HG03378 (cell line): ENCODE results near the gene GTF3C4.
"Not testable (repeated sequence)": the region's sequence is repeated elsewhere in the genome, so short reads cannot be mapped to it uniquely, and the experiment has no call there.

Source experiments
- ATAC-seq: cut with Tn5 transposase; IDR thresholded peaks from one replicate; pipeline ENCODE4 v1.9.1; 2021; ENCODE audit warnings: mild to moderate bottlenecking, moderate library complexity; ENCODE audit not compliant: unreplicated experiment

Gene GTF3C4

GRCh38 chr9:132698989-132699388 lies 28.7 kb downstream of the GTF3C4 start:
- ATAC-seq = no peak

- ATAC-seq = no peak
Observed at GRCh38 chr9:132699956-132700355, 29.7 kb downstream of the GTF3C4 start.

- ATAC-seq = no peak
Observed at GRCh38 chr9:132702254-132702653, 32.0 kb downstream of the GTF3C4 start.

GRCh38 chr9:132703336-132703735 lies 33.1 kb downstream of the GTF3C4 start:
- no peak for ATAC-seq

- no peak for ATAC-seq
Observed at GRCh38 chr9:132708239-132708638, 38.0 kb downstream of the GTF3C4 start.

GRCh38 chr9:132708769-132709430 lies 38.6 kb downstream of the GTF3C4 start:
- ATAC-seq = no peak

- ATAC-seq = no peak
Observed at GRCh38 chr9:132710333-132710732, 40.1 kb downstream of the GTF3C4 start.

GRCh38 chr9:132711152-132711551 lies 40.9 kb downstream of the GTF3C4 start:
- not testable (repeated sequence) for ATAC-seq

- no peak for ATAC-seq
Observed at GRCh38 chr9:132711846-132712245, 41.6 kb downstream of the GTF3C4 start.

GRCh38 chr9:132712753-132713152 lies 42.5 kb downstream of the GTF3C4 start:
- no peak for ATAC-seq

- ATAC-seq = no peak
Observed at GRCh38 chr9:132716007-132716406, 45.7 kb downstream of the GTF3C4 start.

- ATAC-seq = no peak
Observed at GRCh38 chr9:132717326-132717945, 47.2 kb downstream of the GTF3C4 start.

GRCh38 chr9:132718381-132718928 lies 48.2 kb downstream of the GTF3C4 start:
- not testable (repeated sequence) for ATAC-seq

- no peak for ATAC-seq
Observed at GRCh38 chr9:132721661-132722060, 51.4 kb downstream of the GTF3C4 start.

GRCh38 chr9:132722564-132723065 lies 52.4 kb downstream of the GTF3C4 start:
- ATAC-seq = no peak

- ATAC-seq = no peak
Observed at GRCh38 chr9:132723809-132724208, 53.5 kb downstream of the GTF3C4 start.

GRCh38 chr9:132725306-132725705 lies 55.0 kb downstream of the GTF3C4 start:
- no peak for ATAC-seq

GRCh38 chr9:132726576-132727130 lies 56.4 kb downstream of the GTF3C4 start:
- no peak for ATAC-seq

- no peak for ATAC-seq
Observed at GRCh38 chr9:132728071-132728470, 57.8 kb downstream of the GTF3C4 start.

GRCh38 chr9:132728497-132728896 lies 58.2 kb downstream of the GTF3C4 start:
- no peak for ATAC-seq

- ATAC-seq = no peak
Observed at GRCh38 chr9:132729235-132729890, 59.1 kb downstream of the GTF3C4 start.
